Astrocyte of the spinal cord (primary cell): ENCODE results near the gene GPRC5D.

Experiments
- DNase-seq: peaks from one replicate; pipeline ENCODE4 v3.0.0; 2011; ENCODE audit warnings: low read depth, low spot score
- H3K4me3 ChIP-seq: 2 replicates; pipeline ENCODE4 v1.5.1; 2011; ENCODE audit warnings: low read depth, mild to moderate bottlenecking, low read length, moderate library complexity
- CTCF ChIP-seq: IDR thresholded peaks from 2 replicates; pipeline ENCODE4 v1.5.1; 2012; ENCODE audit warnings: low read depth, mild to moderate bottlenecking, low read length, inconsistent platforms
- in situ Hi-C: cut with HindIII; loops from 2 replicates; pipeline ENCODE4 v1.10.0; 2017; ENCODE audit warnings: low sequenced_read_pairs

GPRC5D gene

GRCh38 chr12:12998248-12998647 lies 46.3 kb upstream of the GPRC5D start:
- H3K4me3 ChIP-seq: no peak overlapping the region
- no peak for DNase-seq
- in situ Hi-C loops: no loop called here
- no peak for TF ChIP-seq CTCF

DNA sequence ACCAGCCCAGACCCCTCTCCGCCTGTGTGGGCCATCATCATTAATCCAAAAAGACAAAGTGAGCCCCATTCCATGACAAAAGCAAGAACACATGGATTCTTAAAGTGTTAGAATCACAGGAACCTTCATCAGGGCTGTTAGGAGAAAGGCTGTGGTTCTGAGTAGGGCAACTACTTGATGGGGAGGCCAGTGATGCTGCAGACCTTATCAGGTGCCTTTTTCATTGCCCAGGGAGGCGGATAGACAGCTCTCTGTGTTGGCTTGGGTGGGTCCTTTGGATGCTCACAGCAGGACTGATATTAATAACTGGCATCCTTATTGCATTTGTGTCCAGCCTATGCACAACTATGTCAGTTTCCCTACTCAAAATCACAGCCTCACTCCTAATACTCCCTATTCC lies 45.8 kb upstream of the GPRC5D start:
- no peak overlapping the region for H3K4me3 ChIP-seq
- DNase-seq: no peak
- TF ChIP-seq CTCF: no peak
- in situ Hi-C loops: no loop called here

DNA sequence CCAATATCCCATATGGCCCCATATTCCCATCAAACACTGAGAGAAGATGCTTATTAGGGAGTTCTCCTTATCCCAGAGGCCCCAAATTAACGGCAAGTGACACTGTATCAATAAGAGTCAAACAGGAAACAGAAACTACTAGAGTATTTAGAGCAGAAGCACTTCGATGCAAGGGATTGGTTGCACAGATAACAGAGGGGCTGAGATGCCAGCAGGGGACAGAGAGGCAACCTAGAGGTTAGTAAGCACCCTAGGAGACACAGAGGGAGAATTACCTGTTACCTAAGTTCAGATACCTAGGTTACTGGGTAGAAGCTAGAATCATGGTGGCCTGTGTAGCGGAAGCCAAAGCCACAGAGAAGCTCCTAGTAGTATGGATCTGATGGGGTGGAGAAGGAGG lies 45.2 kb upstream of the GPRC5D start:
- in situ Hi-C loops: no loop called here
- no peak for TF ChIP-seq CTCF
- DNase-seq: no peak
- H3K4me3 ChIP-seq: no peak overlapping the region

- in situ Hi-C loops: no loop called here
- H3K4me3 ChIP-seq: no peak overlapping the region
- TF ChIP-seq CTCF: no peak
- DNase-seq: no peak
Observed at GRCh38 chr12:12996209-12996608, 44.2 kb upstream of the GPRC5D start.

- TF ChIP-seq CTCF: no peak
- DNase-seq: no peak
- H3K4me3 ChIP-seq: no peak overlapping the region
- in situ Hi-C loops: no loop called here
Observed at GRCh38 chr12:12995088-12995487, 43.1 kb upstream of the GPRC5D start.

- no peak for TF ChIP-seq CTCF
- in situ Hi-C loops: no loop called here
- no peak overlapping the region for H3K4me3 ChIP-seq
- DNase-seq: no peak
Observed at GRCh38 chr12:12993367-12993766, 41.4 kb upstream of the GPRC5D start.
